HG02571 (cell line): ENCODE measurements around the gene MAP3K7CL.
"Not testable (repeated sequence)": the region's sequence is repeated elsewhere in the genome, so short reads cannot be mapped to it uniquely, and the experiment has no call there.

ENCODE experiments used
- ATAC-seq: cut with Tn5 transposase; IDR thresholded peaks from one replicate; pipeline ENCODE4 v1.9.1; 2021; ENCODE audit warnings: mild to moderate bottlenecking, moderate library complexity; ENCODE audit not compliant: unreplicated experiment

Gene MAP3K7CL

GRCh38 chr21:29166853-29167252 lies 36.4 kb downstream of the MAP3K7CL start:
- no peak for ATAC-seq

DNA sequence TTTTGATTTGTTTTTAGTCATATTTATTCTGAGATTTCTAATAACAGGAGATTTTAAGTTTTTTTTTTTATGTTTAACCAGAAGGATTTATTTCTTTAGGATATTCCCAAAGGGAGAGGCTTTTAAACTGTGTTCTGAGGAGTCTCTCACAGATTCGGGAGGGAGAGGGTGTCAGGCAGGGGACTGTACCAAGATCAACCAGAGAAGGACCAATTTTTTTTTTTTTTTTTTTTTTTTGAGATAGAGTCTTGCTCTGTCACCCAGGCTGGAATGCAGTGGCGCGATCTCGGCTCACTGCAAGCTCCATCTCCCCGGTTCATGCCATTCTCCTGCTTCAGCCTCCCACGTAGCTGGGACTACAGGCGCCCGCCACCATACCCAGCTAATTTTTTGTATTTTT lies 37.0 kb downstream of the MAP3K7CL start:
- ATAC-seq: not testable (repeated sequence)

DNA sequence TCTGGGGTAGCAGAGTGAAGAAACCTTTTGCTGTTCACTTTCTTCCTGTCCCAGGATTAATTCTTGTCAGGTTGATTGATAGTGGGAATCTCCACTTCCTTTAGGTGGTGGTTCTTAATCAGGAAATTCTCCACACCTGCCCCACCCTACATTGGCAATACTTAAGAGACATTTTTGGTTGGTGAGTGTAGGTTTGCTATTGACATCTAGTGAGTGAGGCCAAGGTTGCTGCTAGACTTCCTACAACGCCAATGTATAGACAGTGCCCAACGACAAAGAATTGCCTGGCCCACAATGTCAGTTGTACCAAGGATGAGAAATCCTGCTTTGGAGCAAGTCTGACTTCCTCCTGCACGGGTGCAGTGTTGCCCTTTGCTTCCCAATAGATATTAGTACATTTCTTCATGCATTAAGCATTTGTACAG lies 38.5 kb downstream of the MAP3K7CL start:
- ATAC-seq: no peak

DNA sequence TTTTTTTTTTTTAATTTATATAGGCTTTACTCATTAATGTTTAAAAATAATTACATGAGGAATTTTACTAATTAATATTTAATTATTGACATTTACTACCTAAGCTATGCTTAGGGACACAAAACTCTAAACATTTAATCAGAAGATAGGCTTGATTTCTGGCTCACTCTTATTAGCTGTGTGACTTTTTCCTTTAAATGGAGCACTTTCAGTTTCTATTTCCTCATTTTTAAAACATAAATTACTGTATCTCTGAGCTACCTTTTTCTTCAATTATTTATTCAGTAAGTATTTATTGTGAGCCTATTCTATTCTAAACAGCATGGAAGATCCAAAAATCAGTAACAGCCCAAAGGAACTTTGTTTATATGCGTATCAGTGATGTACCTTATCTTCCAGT lies 40.5 kb downstream of the MAP3K7CL start:
- ATAC-seq: no peak

GRCh38 chr21:29172282-29172681 lies 41.8 kb downstream of the MAP3K7CL start:
- ATAC-seq: no peak

- no peak for ATAC-seq
Measured at GRCh38 chr21:29174607-29175013, 44.2 kb downstream of the MAP3K7CL start.

- no peak for ATAC-seq
Measured at GRCh38 chr21:29175408-29176134, 45.1 kb downstream of the MAP3K7CL start.

GRCh38 chr21:29176471-29177120 lies 46.2 kb downstream of the MAP3K7CL start:
- ATAC-seq: no peak

GRCh38 chr21:29177800-29178199 lies 47.4 kb downstream of the MAP3K7CL start:
- no peak for ATAC-seq

- ATAC-seq: no peak
Measured at GRCh38 chr21:29178926-29179325, 48.5 kb downstream of the MAP3K7CL start.

- no peak for ATAC-seq
Measured at GRCh38 chr21:29179503-29179902, 49.1 kb downstream of the MAP3K7CL start.

- peak; percentile 58 for ATAC-seq
Measured at GRCh38 chr21:29181799-29182470, 51.5 kb downstream of the MAP3K7CL start.

DNA sequence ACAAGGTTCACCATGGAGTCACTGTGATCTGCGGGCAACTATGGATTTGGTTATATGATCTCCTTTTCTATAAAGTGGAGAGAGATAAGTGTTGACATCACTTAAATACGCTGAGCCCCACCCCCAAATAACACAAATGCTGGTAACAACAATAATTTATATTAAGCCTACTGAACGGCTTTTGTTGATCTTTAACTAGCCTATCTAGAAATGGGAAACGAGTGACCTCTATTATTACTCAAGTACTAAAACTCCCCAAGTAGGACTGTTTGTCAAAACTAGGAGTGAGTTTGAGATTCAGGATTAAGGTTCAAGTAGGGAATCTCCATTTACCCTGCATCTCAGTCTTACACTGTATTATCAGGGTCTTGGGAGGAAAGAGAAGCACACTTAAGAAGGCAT lies 52.2 kb downstream of the MAP3K7CL start:
- ATAC-seq: no peak

DNA sequence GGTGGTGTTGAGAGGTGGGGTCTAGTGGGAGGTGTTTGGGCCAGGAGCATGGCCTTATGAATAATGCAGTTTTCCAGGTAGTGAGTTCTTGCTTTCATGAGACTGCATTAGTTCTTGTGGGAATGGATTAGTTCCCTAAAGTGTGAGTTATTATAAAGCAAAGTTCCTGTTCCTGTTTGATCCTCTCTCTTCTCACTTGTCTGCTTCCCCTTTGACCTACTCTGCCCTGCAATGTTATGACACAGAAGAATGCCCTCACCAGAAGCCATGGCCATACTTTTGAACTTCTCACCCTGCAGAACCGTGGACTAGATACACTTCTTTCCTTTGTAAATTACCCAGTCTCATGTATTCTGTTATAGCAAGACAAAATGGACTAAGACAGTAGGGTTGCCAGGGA lies 53.6 kb downstream of the MAP3K7CL start:
- ATAC-seq: no peak

- no peak for ATAC-seq
Measured at GRCh38 chr21:29185172-29185571, 54.7 kb downstream of the MAP3K7CL start.

DNA sequence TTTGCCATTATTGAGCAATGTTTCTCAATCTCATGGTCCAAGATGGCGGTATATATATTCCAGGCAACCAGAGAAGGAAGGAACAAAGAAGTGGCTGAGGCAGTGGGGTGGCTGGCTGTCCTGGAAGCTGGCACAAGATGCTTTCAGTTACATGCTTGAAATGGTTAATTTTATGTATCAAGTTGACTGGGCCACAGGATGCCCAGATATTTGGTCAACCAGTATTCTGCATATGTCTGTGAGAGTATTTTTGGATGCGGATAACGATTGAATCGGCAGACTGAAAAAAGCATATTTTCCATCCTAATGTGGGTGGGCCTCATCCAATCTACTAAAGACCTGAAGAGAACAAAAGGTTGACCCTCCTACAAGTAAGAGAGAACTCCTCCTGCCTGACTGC lies 55.2 kb downstream of the MAP3K7CL start:
- ATAC-seq: no peak

DNA sequence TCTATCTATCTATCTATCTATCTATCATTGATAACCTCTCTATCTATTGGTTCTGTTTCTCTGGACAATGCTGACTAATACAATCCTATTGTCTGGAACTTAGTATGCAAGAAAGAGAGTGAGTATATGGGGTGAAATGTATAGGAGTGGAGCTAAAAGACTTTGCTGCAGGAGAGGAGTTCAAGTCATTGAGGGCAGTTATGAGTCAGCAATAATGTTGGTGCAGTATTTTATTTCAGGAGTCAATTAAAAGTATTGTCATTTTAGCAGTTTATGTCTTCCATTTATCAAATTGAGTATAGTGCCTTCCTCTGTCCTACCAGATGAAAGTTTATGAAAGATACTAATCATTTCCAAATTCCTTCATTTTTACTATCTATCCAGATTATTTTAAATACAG lies 55.8 kb downstream of the MAP3K7CL start:
- ATAC-seq: no peak

DNA sequence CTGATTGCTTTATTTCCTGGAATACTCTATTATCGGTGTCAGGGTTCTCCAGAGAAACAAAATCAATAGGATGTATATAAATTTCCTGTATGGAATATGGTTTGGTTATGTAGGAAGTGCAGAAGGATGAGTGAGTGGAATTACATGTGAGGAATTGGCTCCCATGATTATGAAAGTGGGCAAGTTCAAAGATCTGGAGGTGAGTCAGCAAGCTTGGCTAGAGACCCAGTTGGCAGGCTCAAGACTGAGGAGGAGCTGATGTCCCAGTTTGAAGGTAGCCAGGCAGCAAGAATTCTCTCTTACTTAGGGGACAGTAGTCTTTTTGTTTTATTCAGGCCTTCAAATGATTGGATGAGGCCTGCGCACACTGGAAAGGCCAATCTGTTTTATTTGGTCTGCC lies 57.5 kb downstream of the MAP3K7CL start:
- ATAC-seq: no peak

GRCh38 chr21:29189353-29189752 lies 58.9 kb downstream of the MAP3K7CL start:
- no peak for ATAC-seq

- ATAC-seq: no peak
Measured at GRCh38 chr21:29190923-29191331, 60.5 kb downstream of the MAP3K7CL start.

DNA sequence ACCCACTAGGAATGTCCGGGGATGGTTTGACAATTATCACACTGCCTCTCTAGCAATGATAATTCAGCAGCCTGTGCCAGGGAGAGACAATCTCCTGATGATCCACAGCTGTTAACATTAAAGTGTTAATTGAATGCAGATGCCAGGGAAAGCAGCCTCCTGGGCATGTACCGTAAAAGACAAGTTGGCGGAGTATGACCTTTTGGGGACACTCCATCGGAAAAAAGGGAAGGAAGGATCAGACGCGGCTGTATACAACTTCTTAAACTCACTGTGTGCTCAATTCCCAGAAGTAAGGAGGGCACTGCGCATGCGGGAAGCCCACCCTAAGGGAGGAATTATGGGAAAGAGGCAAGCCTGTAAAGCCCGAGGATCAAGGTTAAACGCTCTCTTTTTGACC lies 62.6 kb downstream of the MAP3K7CL start:
- no peak for ATAC-seq

- ATAC-seq: no peak
Measured at GRCh38 chr21:29193901-29194300, 63.5 kb downstream of the MAP3K7CL start.
